Measurements from ENCODE around the gene LIPC. TPM values are rescaled to one million over a fixed set of nuclear protein-coding genes. Genes with fewer than 3 reads are reported as not detected.

The LIPC gene
- polyA plus RNA-seq, 2 of the 4 experiments (the other 2 are of a cell fraction), result 0.13 to 0.30 TPM

GRCh38 chr15:58404020-58404419 lies 27.8 kb upstream of the LIPC start:
- H3K27ac ChIP-seq, result no peak overlapping the region
- no peaks in the 10 kb centered on the region for H3K4me1 ChIP-seq
- no peak overlapping the region for H3K4me3 ChIP-seq
- POLR2A ChIA-PET, result no interaction called here
- H3K9me3 ChIP-seq, result no peaks in the 10 kb centered on the region
- TF ChIP-seq HEYL (CRISPR knock-in tag; IDR thresholded peaks at IDR 0.05), result no peak
- no peak for TF ChIP-seq POLR2AphosphoS2 (conservative IDR thresholded peaks at IDR 0.05; ENCODE audit: low read length)
- no peak for TF ChIP-seq TP53 (CRISPR knock-in tag; IDR thresholded peaks at IDR 0.05)
- TF ChIP-seq FOXS1 (CRISPR knock-in tag; IDR thresholded peaks at IDR 0.05), result no peak
- TF ChIP-seq NR3C1 (IDR thresholded peaks at IDR 0.05), result no peak
- TF ChIP-seq FOSL2 (IDR thresholded peaks at IDR 0.05), result no peak
- no peak for TF ChIP-seq FOSL2 (CRISPR knock-in tag; IDR thresholded peaks at IDR 0.05)
- DNase-seq (ENCODE audit: low read depth in 1 of 2, low spot score in 1 of 2) (no peak), ATAC-seq (no peak), FAIRE-seq (no peak)
- WGBS (ENCODE audit: missing lambda C conversion rate), result 78% methylated on average over 5 of the region's 5 CpGs
- CTCF ChIA-PET, result interaction anchor here (1.4 kb wide), 1 partner anchor 38 kb away, joined by 3 read pairs; no protein-coding TSS in a partner anchor
- no peak overlapping the region for H3K4me2 ChIP-seq

GRCh38 chr15:58404722-58405121 lies 27.1 kb upstream of the LIPC start:
- ChIA-PET CTCF (interaction anchor here (0.7 to 1.7 kb wide), 3 partner anchors 11 to 177 kb away, joined by 3 to 4 read pairs (median 3); no protein-coding TSS in a partner anchor), POLR2A (no interaction called here)
- TF ChIP-seq HDAC2 (IDR thresholded peaks at IDR 0.05), result no peak
- TF ChIP-seq KDM1A (IDR thresholded peaks at IDR 0.05; ENCODE audit: low read depth), result no peak
- TF ChIP-seq GATA3 (IDR thresholded peaks at IDR 0.05; ENCODE audit: borderline replicate concordance), result no peak
- WGBS (ENCODE audit: missing lambda C conversion rate), result 19% methylated on average over 2 of the region's 2 CpGs
- FAIRE-seq, result no peak
- H3K4me1 ChIP-seq, result no peaks in the 10 kb centered on the region
- no peak overlapping the region for H3K4me3 ChIP-seq
- no peak for ATAC-seq
- H3K4me2 ChIP-seq, result no peak overlapping the region
- no peak overlapping the region for H3K27ac ChIP-seq
- no peak for DNase-seq (ENCODE audit: low read depth in 1 of 2, low spot score in 1 of 2)
- no peaks in the 10 kb centered on the region for H3K9me3 ChIP-seq

- WGBS (ENCODE audit: missing lambda C conversion rate), result 69% methylated on average over 3 of the region's 3 CpGs
- ATAC-seq, result no peak
- FAIRE-seq, result no peak
- no peak overlapping the region for H3K4me2 ChIP-seq
- CTCF ChIA-PET, result interaction anchor here (1.2 to 1.7 kb wide), 2 partner anchors 10 to 223 kb away, joined by 3 to 4 read pairs; no protein-coding TSS in a partner anchor
- TF ChIP-seq CHD2 (IDR thresholded peaks at IDR 0.05; ENCODE audit: low read length, partially characterized antibody) (no peak), POLR2A (IDR thresholded peaks at IDR 0.05; ENCODE audit: low read length) (no peak), JUNB (IDR thresholded peaks at IDR 0.05) (no peak), ZC3H11A (IDR thresholded peaks at IDR 0.05) (no peak), HDAC2 (IDR thresholded peaks at IDR 0.05) (no peak), TP53 (CRISPR knock-in tag; IDR thresholded peaks at IDR 0.05) (no peak), HOXA7 (CRISPR knock-in tag; IDR thresholded peaks at IDR 0.05) (no peak), GATA3 (IDR thresholded peaks at IDR 0.05; ENCODE audit: borderline replicate concordance) (no peak), USF2 (IDR thresholded peaks at IDR 0.05) (no peak), MAX (IDR thresholded peaks at IDR 0.05) (no peak)
- no peak overlapping the region for H3K27ac ChIP-seq
- no peak overlapping the region for H3K4me3 ChIP-seq
- H3K4me1 ChIP-seq, result no peaks in the 10 kb centered on the region
- POLR2A ChIA-PET, result no interaction called here
- no peaks in the 10 kb centered on the region for H3K9me3 ChIP-seq
- DNase-seq (ENCODE audit: low read depth in 1 of 2, low spot score in 1 of 2), result no peak
Observed at GRCh38 chr15:58405865-58406264, 25.9 kb upstream of the LIPC start.

GRCh38 chr15:58406811-58407210 lies 25.0 kb upstream of the LIPC start:
- no peak overlapping the region for H3K4me3 ChIP-seq
- ATAC-seq (no peak), DNase-seq (ENCODE audit: low read depth in 1 of 2, low spot score in 1 of 2) (no peak), FAIRE-seq (no peak)
- CTCF ChIA-PET, result no interaction called here
- H3K4me1 ChIP-seq, result no peaks in the 10 kb centered on the region
- no peak for TF ChIP-seq CBX2 (IDR thresholded peaks at IDR 0.05; ENCODE audit: borderline replicate concordance, low read depth)
- TF ChIP-seq RAD21 (conservative IDR thresholded peaks at IDR 0.05 in 1 of 2, IDR thresholded peaks at IDR 0.05 in 1 of 2), result no peak
- no peak for TF ChIP-seq POLR2AphosphoS2 (conservative IDR thresholded peaks at IDR 0.05; ENCODE audit: low read length)
- TF ChIP-seq CBX8 (IDR thresholded peaks at IDR 0.05), result no peak
- TF ChIP-seq ZFP36 (IDR thresholded peaks at IDR 0.05; ENCODE audit: borderline replicate concordance, partially characterized antibody), result no peak
- TF ChIP-seq EHF (CRISPR knock-in tag; IDR thresholded peaks at IDR 0.05), result no peak
- no peak for TF ChIP-seq HMGXB4 (CRISPR knock-in tag; IDR thresholded peaks at IDR 0.05; ENCODE audit: borderline replicate concordance)
- TF ChIP-seq CHD2 (IDR thresholded peaks at IDR 0.05; ENCODE audit: low read length, partially characterized antibody), result no peak
- no peak for TF ChIP-seq FOXS1 (CRISPR knock-in tag; IDR thresholded peaks at IDR 0.05)
- no peak for TF ChIP-seq MAX (IDR thresholded peaks at IDR 0.05)
- TF ChIP-seq ESRRA (IDR thresholded peaks at IDR 0.05; ENCODE audit: borderline replicate concordance, low read length), result no peak
- no peak for TF ChIP-seq CHD4 (IDR thresholded peaks at IDR 0.05; ENCODE audit: borderline replicate concordance)
- no peak for TF ChIP-seq GATA3 (IDR thresholded peaks at IDR 0.05; ENCODE audit: borderline replicate concordance)
- TF ChIP-seq CEBPB (IDR thresholded peaks at IDR 0.05), result no peak
- 96% methylated on average over 3 of the region's 3 CpGs for WGBS (ENCODE audit: missing lambda C conversion rate)
- H3K9me3 ChIP-seq, result no peaks in the 10 kb centered on the region
- no peak overlapping the region for H3K4me2 ChIP-seq
- H3K27ac ChIP-seq, result no peak overlapping the region
- POLR2A ChIA-PET, result no interaction called here
